GM12801 (cell line): ENCODE results near the gene CPED1.

ENCODE experiments used
- CTCF ChIP-seq: IDR thresholded peaks from one replicate; pipeline ENCODE4 v1.5.1; 2011; ENCODE audit warnings: control low read depth; ENCODE audit not compliant: insufficient read length; ENCODE audit errors: extremely low read depth

Gene CPED1

GRCh38 chr7:120989257-120990220, 1.0 kb downstream of the CPED1 start:
- no peak for TF ChIP-seq CTCF

- no peak for TF ChIP-seq CTCF
Measured at GRCh38 chr7:120990468-120991118, 2.1 kb downstream of the CPED1 start.

GRCh38 chr7:120991161-120991560, 2.6 kb downstream of the CPED1 start:
- no peak for TF ChIP-seq CTCF

GRCh38 chr7:120991581-120991980, 3.1 kb downstream of the CPED1 start:
- TF ChIP-seq CTCF, result no peak

- TF ChIP-seq CTCF, result no peak
Measured at GRCh38 chr7:120992272-120992964, 3.9 kb downstream of the CPED1 start.

GRCh38 chr7:120992965-120993494, 4.5 kb downstream of the CPED1 start:
- TF ChIP-seq CTCF, result no peak
